ENCODE data around the gene ZBTB20. TPM values are rescaled to one million over a fixed set of nuclear protein-coding genes. Genes with fewer than 3 reads are reported as not detected.

The ZBTB20 gene
- polyA plus RNA-seq, 1 donor from 2014 or later = 4.8 TPM

GRCh38 chr3:114389156-114389555 lies 757.9 kb downstream of the ZBTB20 start:
- no peak overlapping the region for H3K9ac ChIP-seq (ENCODE audit: low read length)
- H3K4me2 ChIP-seq (ENCODE audit: low read length) = no peak overlapping the region
- no peaks in the 10 kb centered on the region for H4K20me1 ChIP-seq (ENCODE audit: insufficient read depth)
- H3F3A ChIP-seq (ENCODE audit: insufficient read depth, low read length, poor library complexity, severe bottlenecking) = no peaks in the 10 kb centered on the region
- no peaks in the 10 kb centered on the region for H3K36me3 ChIP-seq (ENCODE audit: insufficient read depth, low read length)
- H3K27me3 ChIP-seq (ENCODE audit: insufficient read depth, low read depth, low read length) = no peaks in the 10 kb centered on the region
- H3K9me3 ChIP-seq (ENCODE audit: low read length) = no peaks in the 10 kb centered on the region
- H3K27ac ChIP-seq (ENCODE audit: low read length) = no peak overlapping the region
- peaks cover 4% of the 10 kb centered on the region for H3K79me2 ChIP-seq (replicated peaks; ENCODE audit: insufficient read depth, low read length)
- no peak for TF ChIP-seq SMC3 (conservative IDR thresholded peaks at IDR 0.05; ENCODE audit: poor library complexity)
- no peak for TF ChIP-seq EZH2 (IDR thresholded peaks at IDR 0.05; ENCODE audit: borderline replicate concordance, insufficient read depth, low read length, poor library complexity, severe bottlenecking)
- no peak for TF ChIP-seq POLR2AphosphoS5 (IDR thresholded peaks at IDR 0.05)
- no peak for TF ChIP-seq MXI1 (conservative IDR thresholded peaks at IDR 0.05; ENCODE audit: poor library complexity, severe bottlenecking)
- TF ChIP-seq TAF1 (IDR thresholded peaks at IDR 0.05; ENCODE audit: low read depth) = no peak
- no peak for TF ChIP-seq RAD21 (conservative IDR thresholded peaks at IDR 0.05)
- no peak for TF ChIP-seq CTCF (IDR thresholded peaks at IDR 0.05; ENCODE audit: poor library complexity, severe bottlenecking)
- TF ChIP-seq EP300 (conservative IDR thresholded peaks at IDR 0.05; ENCODE audit: poor library complexity, severe bottlenecking) = no peak
- TF ChIP-seq REST (IDR thresholded peaks at IDR 0.05; ENCODE audit: borderline replicate concordance) = no peak
- H3K4me3 ChIP-seq (ENCODE audit: low read length) = no peak overlapping the region
- H3K9me2 ChIP-seq (ENCODE audit: insufficient read depth, low read length) = no peaks in the 10 kb centered on the region
- no peak overlapping the region for H2AFZ ChIP-seq (ENCODE audit: low read depth, low read length)

DNA sequence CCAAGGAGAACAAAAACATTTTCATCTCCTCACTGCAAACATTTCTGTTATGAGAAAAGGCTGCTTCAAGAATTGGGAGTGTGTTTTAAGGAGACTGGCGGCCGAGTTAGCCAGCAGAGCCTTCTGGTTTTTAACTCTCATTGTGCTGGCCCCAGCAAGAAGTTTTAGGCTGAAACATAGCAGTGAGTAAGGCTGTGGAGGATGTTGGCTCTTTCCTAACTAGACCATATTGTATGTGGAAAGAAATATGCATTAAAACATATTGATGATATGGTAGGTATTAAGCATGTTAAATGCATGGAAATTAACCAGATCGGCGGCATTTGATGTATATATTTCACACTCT lies 762.6 kb downstream of the ZBTB20 start:
- no peaks in the 10 kb centered on the region for H3K9me2 ChIP-seq (ENCODE audit: insufficient read depth, low read length)

More for the DNA sequence above, 762.6 kb downstream of the ZBTB20 start:
- peaks cover 4% of the 10 kb centered on the region for H3K36me3 ChIP-seq (ENCODE audit: insufficient read depth, low read length)
- no peaks in the 10 kb centered on the region for H3K27me3 ChIP-seq (ENCODE audit: insufficient read depth, low read depth, low read length)
- H4K20me1 ChIP-seq (ENCODE audit: insufficient read depth) = no peaks in the 10 kb centered on the region
- H3K79me2 ChIP-seq (replicated peaks; ENCODE audit: insufficient read depth, low read length) = no peaks in the 10 kb centered on the region
- H3K4me2 ChIP-seq (ENCODE audit: low read length) = no peak overlapping the region
- H2AFZ ChIP-seq (ENCODE audit: low read depth, low read length) = no peak overlapping the region
- no peak overlapping the region for H3K9ac ChIP-seq (ENCODE audit: low read length)
- H3K27ac ChIP-seq (ENCODE audit: low read length) = no peak overlapping the region
- H3K4me3 ChIP-seq (ENCODE audit: low read length) = no peak overlapping the region
- no peaks in the 10 kb centered on the region for H3K9me3 ChIP-seq (ENCODE audit: low read length)
- H3F3A ChIP-seq (ENCODE audit: insufficient read depth, low read length, poor library complexity, severe bottlenecking) = no peaks in the 10 kb centered on the region
- TF ChIP-seq EP300 (conservative IDR thresholded peaks at IDR 0.05; ENCODE audit: poor library complexity, severe bottlenecking) = no peak
- TF ChIP-seq RAD21 (conservative IDR thresholded peaks at IDR 0.05) = no peak
- TF ChIP-seq TAF1 (IDR thresholded peaks at IDR 0.05; ENCODE audit: low read depth) = no peak
- TF ChIP-seq EZH2 (IDR thresholded peaks at IDR 0.05; ENCODE audit: borderline replicate concordance, insufficient read depth, low read length, poor library complexity, severe bottlenecking) = no peak
- TF ChIP-seq SMC3 (conservative IDR thresholded peaks at IDR 0.05; ENCODE audit: poor library complexity) = no peak
- no peak for TF ChIP-seq MXI1 (conservative IDR thresholded peaks at IDR 0.05; ENCODE audit: poor library complexity, severe bottlenecking)
- TF ChIP-seq CTCF (IDR thresholded peaks at IDR 0.05; ENCODE audit: poor library complexity, severe bottlenecking) = no peak
- TF ChIP-seq POLR2AphosphoS5 (IDR thresholded peaks at IDR 0.05) = no peak
- no peak for TF ChIP-seq REST (IDR thresholded peaks at IDR 0.05; ENCODE audit: borderline replicate concordance)

All from neural cell (in vitro differentiated cells).